Activated CD4-positive, CD25-positive, alpha-beta regulatory T cell (primary cell): Measurements from ENCODE around the gene FUT2.

ENCODE experiments used
- DNase-seq, 4 experiments: peaks; one replicate each; lab custom pipeline; 2025; lab: John Stamatoyannopoulos, UW

FUT2 gene

GRCh38 chr19:48726556-48726955 lies 30.8 kb downstream of the FUT2 start:
- DNase-seq: no peak

- no peak for DNase-seq
Measured at GRCh38 chr19:48728911-48729664, 33.3 kb downstream of the FUT2 start.

- no peak for DNase-seq
Measured at GRCh38 chr19:48731452-48731851, 35.7 kb downstream of the FUT2 start.

- DNase-seq: no peak
Measured at GRCh38 chr19:48734625-48735024, 38.9 kb downstream of the FUT2 start.

GRCh38 chr19:48735031-48735615 lies 39.4 kb downstream of the FUT2 start:
- DNase-seq: no peak

- no peak for DNase-seq
Measured at GRCh38 chr19:48737360-48737998, 41.7 kb downstream of the FUT2 start.

- peak; percentile 85 to 90 (median 86) for DNase-seq
Measured at GRCh38 chr19:48738557-48739403, 43.0 kb downstream of the FUT2 start.

GRCh38 chr19:48739404-48740163 lies 43.8 kb downstream of the FUT2 start:
- DNase-seq: no peak

- DNase-seq: no peak
Measured at GRCh38 chr19:48740164-48740972, 44.6 kb downstream of the FUT2 start, which contains the start of gene RASIP1. Gene RASIP1 (minus strand): TSS chr19:48740610. CDS start chr19:48740282, 328 bp downstream.

- no peak for DNase-seq
Measured at GRCh38 chr19:48741129-48741999, 45.6 kb downstream of the FUT2 start.

- no peak for DNase-seq
Measured at GRCh38 chr19:48742096-48742495, 46.3 kb downstream of the FUT2 start.

GRCh38 chr19:48745208-48745995 lies 49.6 kb downstream of the FUT2 start:
- DNase-seq: no peak

- DNase-seq: no peak
Measured at GRCh38 chr19:48746110-48746509, 50.3 kb downstream of the FUT2 start.

GRCh38 chr19:48746738-48747575 lies 51.2 kb downstream of the FUT2 start, which contains the start of gene IZUMO1:
Gene IZUMO1 (minus strand): TSS chr19:48746909. CDS start chr19:48745859, 1,050 bp downstream.
- DNase-seq: peak in 1 of 4 experiments; percentile 25

GRCh38 chr19:48749571-48750198 lies 53.9 kb downstream of the FUT2 start:
- DNase-seq: no peak

GRCh38 chr19:48750351-48750750 lies 54.6 kb downstream of the FUT2 start:
- DNase-seq: no peak
